GM23338 (cell line): ENCODE measurements around the gene HHIPL1. TPM values are rescaled to one million over a fixed set of nuclear protein-coding genes. Genes with fewer than 3 reads are reported as not detected.

Experiments used
- ATAC-seq: fragments of 200-7000 bp; cut with Tn5 transposase; 3 replicates; pipeline ENCODE4 v1.9.1; 2020
- DNase-seq: peaks from one replicate; pipeline ENCODE4 v3.0.0-alpha.2; 2015; ENCODE audit warnings: low spot score
- H2AFZ ChIP-seq: fragments of 200-600 bp; sonication (generic); 2 replicates; pipeline ENCODE4 v1.8.0; 2016; ENCODE audit warnings: antibody characterized with exemption, mild to moderate bottlenecking, moderate library complexity
- H3F3A ChIP-seq: fragments of 200-600 bp; sonication (generic); replicated peaks from 2 replicates; pipeline ENCODE4 v1.8.0; 2017; ENCODE audit warnings: antibody characterized with exemption, mixed run types, low read depth
- H3K27ac ChIP-seq: fragments of 200-600 bp; sonication (generic); 2 replicates; pipeline ENCODE4 v1.6.1; 2016; ENCODE audit warnings: low read depth
- H3K27me3 ChIP-seq: fragments of 200-600 bp; sonication (generic); 2 replicates; pipeline ENCODE4 v1.8.0; 2016; ENCODE audit warnings: mild to moderate bottlenecking, mixed run types, moderate library complexity; ENCODE audit not compliant: insufficient read depth
- H3K36me3 ChIP-seq: fragments of 200-600 bp; sonication (generic); 2 replicates; pipeline ENCODE4 v1.8.0; 2016; ENCODE audit warnings: mild to moderate bottlenecking; ENCODE audit not compliant: insufficient read depth
- H3K4me1 ChIP-seq: fragments of 200-600 bp; sonication (generic); 2 replicates; pipeline ENCODE4 v1.8.0; 2016; ENCODE audit warnings: mild to moderate bottlenecking, moderate library complexity; ENCODE audit not compliant: insufficient read depth
- H3K4me2 ChIP-seq: fragments of 200-600 bp; sonication (generic); 2 replicates; pipeline ENCODE4 v1.7.1; 2017; ENCODE audit warnings: mixed run types
- H3K4me3 ChIP-seq: fragments of 200-600 bp; sonication (generic); 2 replicates; pipeline ENCODE4 v1.6.1; 2016; ENCODE audit warnings: mixed run types
- H3K79me2 ChIP-seq: fragments of 200-600 bp; sonication (generic); replicated peaks from 2 replicates; pipeline ENCODE4 v1.8.0; 2017; ENCODE audit warnings: mild to moderate bottlenecking; ENCODE audit not compliant: insufficient read depth
- H3K9me2 ChIP-seq: fragments of 200-600 bp; sonication (generic); 2 replicates; pipeline ENCODE4 v1.8.0; 2017; ENCODE audit not compliant: insufficient read depth
- H4K20me1 ChIP-seq: fragments of 200-600 bp; sonication (generic); replicated peaks from 2 replicates; pipeline ENCODE4 v1.8.0; 2017; ENCODE audit warnings: mild to moderate bottlenecking; ENCODE audit not compliant: insufficient read depth
- H3K27ac Mint-ChIP-seq: 2 replicates; pipeline ENCODE4 v1.8.0; 2020; ENCODE audit warnings: inconsistent platforms, mild to moderate bottlenecking, moderate library complexity, mixed read lengths
- H3K27me3 Mint-ChIP-seq: 3 replicates; pipeline ENCODE4 v1.8.0; 2022; ENCODE audit warnings: low read depth, mild to moderate bottlenecking, moderate library complexity, mixed read lengths, inconsistent platforms; ENCODE audit not compliant: insufficient read depth, poor library complexity
- H3K36me3 Mint-ChIP-seq: 3 replicates; pipeline ENCODE4 v1.8.0; 2021; ENCODE audit warnings: low read depth, mild to moderate bottlenecking, inconsistent platforms, moderate library complexity, mixed read lengths
- H3K4me1 Mint-ChIP-seq: 3 replicates; pipeline ENCODE4 v1.8.0; 2020; ENCODE audit warnings: mild to moderate bottlenecking, inconsistent platforms, mixed read lengths
- H3K4me3 Mint-ChIP-seq: 3 replicates; pipeline ENCODE4 v1.8.0; 2021; ENCODE audit warnings: moderate library complexity, mild to moderate bottlenecking, inconsistent platforms, mixed read lengths
- H3K9me3 Mint-ChIP-seq: 3 replicates; pipeline ENCODE4 v1.8.0; 2020; ENCODE audit warnings: moderate library complexity, mild to moderate bottlenecking, inconsistent platforms, mixed read lengths
- CREB1 ChIP-seq: fragments of 250-450 bp; sonication (Bioruptor Pico); IDR thresholded peaks from 2 replicates; pipeline ENCODE4 v1.5.0; 2020; ENCODE audit warnings: low read depth, mild to moderate bottlenecking, moderate library complexity
- EZH2 ChIP-seq: fragments of 200-600 bp; sonication (generic); IDR thresholded peaks from one replicate; pipeline ENCODE4 v1.8.0; 2017; ENCODE audit warnings: antibody characterized with exemption, mild to moderate bottlenecking, low read depth; ENCODE audit not compliant: unreplicated experiment
- EZH2phosphoT487 ChIP-seq: fragments of 200-600 bp; sonication (generic); IDR thresholded peaks from one replicate; pipeline ENCODE4 v1.8.1; 2018; ENCODE audit warnings: antibody characterized with exemption; ENCODE audit not compliant: unreplicated experiment
- JUNB ChIP-seq: IDR thresholded peaks from one replicate; pipeline ENCODE4 v1.6.1; 2016; ENCODE audit warnings: antibody characterized with exemption; ENCODE audit not compliant: unreplicated experiment
- NANOG ChIP-seq: IDR thresholded peaks from 2 replicates; pipeline ENCODE4 v1.6.1; 2016; ENCODE audit warnings: antibody characterized with exemption, borderline replicate concordance
- POLR2AphosphoS5 ChIP-seq: IDR thresholded peaks from 2 replicates; pipeline ENCODE4 v1.6.1; 2016; ENCODE audit warnings: antibody characterized with exemption, low read depth
- STAT1 ChIP-seq: IDR thresholded peaks from one replicate; pipeline ENCODE4 v1.6.1; 2016; ENCODE audit warnings: antibody characterized with exemption; ENCODE audit not compliant: unreplicated experiment
- ZNF331 ChIP-seq: fragments of 250-450 bp; sonication (Bioruptor Pico); IDR thresholded peaks from 2 replicates; pipeline ENCODE4 v1.5.0; 2020; ENCODE audit warnings: low read depth, mild to moderate bottlenecking, moderate library complexity
- polyA plus RNA-seq: library from polyadenylated mRNA; unstranded; fragments of >200 nt; fragmentation: Nextera tagmentation; extraction: Ambion mirVana; gene quantifications from 2 replicates; pipeline ENCODE4 v1.2.1, GENCODE V29; 2016
- total RNA-seq: library from RNA; depleted of rRNA; stranded (reverse); fragments of >200 nt; shearing (Covaris generic); gene quantifications from 2 replicates; pipeline ENCODE4 v1.2.3, GENCODE V29; 2014
- TF ChIP-seq, protein P1 (sequence below): IDR thresholded peaks from 2 replicates; pipeline ENCODE4 v1.6.1; 2016; ENCODE audit warnings: antibody characterized with exemption
- TF ChIP-seq, protein P2 (sequence below), 2 experiments: fragments of 200-600 bp in 1 of 2; sonication (generic) in 1 of 2; conservative IDR thresholded peaks; 2 replicates each; pipeline versions ENCODE4 v1.5.1 to v1.6.1; 2016 to 2017; ENCODE audit warnings: antibody characterized with exemption in 2 of 2, low read depth in 2 of 2, mild to moderate bottlenecking in 2 of 2, moderate library complexity in 1 of 2

The HHIPL1 gene
- total and polyA plus RNA-seq, 2 experiments from 2014 or later, result 1.9 to 2.0 TPM

DNA sequence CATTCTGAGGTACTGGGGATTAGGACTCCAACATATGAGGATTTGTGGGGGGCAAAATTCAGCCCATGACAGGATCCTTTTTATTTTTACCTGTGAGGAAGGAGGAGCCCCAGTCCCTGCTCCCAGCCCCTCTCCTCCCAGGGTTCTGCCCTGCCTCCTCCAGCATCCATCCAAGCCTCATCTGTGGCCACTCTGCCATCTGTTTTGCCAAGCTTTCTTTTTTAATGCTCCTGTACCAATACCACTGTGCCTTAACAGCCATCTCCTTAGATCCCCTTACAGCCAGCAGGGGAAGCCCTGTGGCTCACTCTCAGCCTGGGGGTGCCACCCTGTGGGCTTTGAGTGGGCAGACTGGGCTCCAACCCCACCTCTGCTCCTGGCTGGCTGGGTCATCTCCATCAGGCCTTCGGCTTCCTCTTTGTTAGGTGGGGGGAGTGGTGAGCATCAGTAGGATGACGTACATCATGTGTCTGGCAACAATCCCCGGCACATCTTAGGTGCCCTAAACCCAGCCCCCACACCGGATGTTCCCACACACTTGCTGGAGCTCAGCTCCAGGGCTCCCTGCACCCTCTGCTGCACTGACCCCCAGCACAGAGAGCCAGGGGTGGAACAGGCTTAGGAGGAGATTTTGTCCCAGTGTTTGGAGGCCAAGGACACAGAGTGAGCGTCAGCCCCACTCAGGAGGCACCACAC, 79.4 kb downstream of the HHIPL1 start:
- no peaks in the 10 kb centered on the region for H3K9me3 Mint-ChIP-seq
- ATAC-seq (no peak), DNase-seq (no peak)
- no peak for TF ChIP-seq EZH2phosphoT487
- TF ChIP-seq, protein P1, sequence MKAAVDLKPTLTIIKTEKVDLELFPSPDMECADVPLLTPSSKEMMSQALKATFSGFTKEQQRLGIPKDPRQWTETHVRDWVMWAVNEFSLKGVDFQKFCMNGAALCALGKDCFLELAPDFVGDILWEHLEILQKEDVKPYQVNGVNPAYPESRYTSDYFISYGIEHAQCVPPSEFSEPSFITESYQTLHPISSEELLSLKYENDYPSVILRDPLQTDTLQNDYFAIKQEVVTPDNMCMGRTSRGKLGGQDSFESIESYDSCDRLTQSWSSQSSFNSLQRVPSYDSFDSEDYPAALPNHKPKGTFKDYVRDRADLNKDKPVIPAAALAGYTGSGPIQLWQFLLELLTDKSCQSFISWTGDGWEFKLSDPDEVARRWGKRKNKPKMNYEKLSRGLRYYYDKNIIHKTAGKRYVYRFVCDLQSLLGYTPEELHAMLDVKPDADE, result no peak
- no peaks in the 10 kb centered on the region for H3K79me2 ChIP-seq
- H3K27me3 ChIP-seq, result no peaks in the 10 kb centered on the region
- H3K27ac ChIP-seq, result no peak overlapping the region
- H3K27ac Mint-ChIP-seq, result no peak overlapping the region
- H4K20me1 ChIP-seq, result no peaks in the 10 kb centered on the region
- no peak overlapping the region for H3K4me3 ChIP-seq
- H3K4me1 ChIP-seq, result no peaks in the 10 kb centered on the region
- H3K36me3 ChIP-seq, result no peaks in the 10 kb centered on the region
- no peaks in the 10 kb centered on the region for H3F3A ChIP-seq
- no peak overlapping the region for H2AFZ ChIP-seq
- no peak overlapping the region for H3K4me3 Mint-ChIP-seq
- no peaks in the 10 kb centered on the region for H3K9me2 ChIP-seq
- H3K36me3 Mint-ChIP-seq, result no peaks in the 10 kb centered on the region
- no peak overlapping the region for H3K4me2 ChIP-seq
- H3K4me1 Mint-ChIP-seq, result peaks cover 2% of the 10 kb centered on the region; the same call in 1 of the 3 replicates
- H3K27me3 Mint-ChIP-seq, result peaks cover 14% of the 10 kb centered on the region

DNA sequence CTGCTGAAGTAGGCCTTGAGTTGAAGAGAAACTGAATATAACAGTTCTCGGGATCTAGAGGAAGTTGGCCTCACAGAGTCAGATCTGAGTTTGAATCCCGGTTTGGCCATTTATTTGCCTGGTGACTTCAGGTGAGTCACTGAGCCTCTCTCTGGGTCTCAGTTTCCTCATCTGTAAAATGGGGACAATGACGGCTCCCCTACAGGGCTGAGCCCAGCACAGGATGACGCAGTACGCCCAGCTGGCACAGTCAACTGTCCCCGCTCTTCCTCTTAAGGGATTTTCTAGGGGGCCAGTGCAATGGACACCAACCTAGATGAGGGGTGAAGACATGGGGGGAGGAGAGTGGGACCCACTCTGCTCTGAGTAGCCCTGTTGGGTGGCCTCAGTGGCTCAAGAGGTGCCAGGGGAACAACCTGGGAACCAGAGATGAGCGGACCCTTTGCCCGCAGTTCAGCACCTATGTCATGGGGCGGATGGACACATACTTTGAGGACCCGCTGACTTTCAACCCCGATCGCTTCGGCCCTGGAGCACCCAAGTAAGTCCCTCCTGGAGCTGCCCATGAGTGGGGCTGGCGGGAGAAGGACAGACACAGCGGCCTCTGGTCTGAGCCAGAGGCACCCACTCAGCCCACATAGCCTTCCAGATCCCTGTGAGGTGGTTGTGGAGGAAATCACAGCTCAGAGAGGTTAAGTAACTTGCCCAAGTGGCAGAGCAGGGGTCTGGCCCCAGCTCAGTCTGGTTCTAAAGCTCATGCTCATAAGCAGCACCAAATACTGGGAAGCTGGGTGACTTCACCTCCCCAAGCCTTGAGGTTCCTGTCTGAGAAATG, 80.2 kb downstream of the HHIPL1 start:
- no peak for ATAC-seq
- H3K4me3 ChIP-seq, result no peak overlapping the region
- H3K4me1 Mint-ChIP-seq, result peaks cover 2% of the 10 kb centered on the region; the same call in 2 of the 3 replicates
- H4K20me1 ChIP-seq, result no peaks in the 10 kb centered on the region
- no peak for DNase-seq
- H2AFZ ChIP-seq, result no peak overlapping the region
- TF ChIP-seq POLR2AphosphoS5 (no peak), JUNB (no peak), CREB1 (CRISPR knock-in tag) (no peak)
- H3K9me2 ChIP-seq, result no peaks in the 10 kb centered on the region
- no peak overlapping the region for H3K27ac ChIP-seq
- H3K36me3 ChIP-seq, result no peaks in the 10 kb centered on the region
- H3K4me1 ChIP-seq, result no peaks in the 10 kb centered on the region
- H3F3A ChIP-seq, result no peaks in the 10 kb centered on the region
- no peaks in the 10 kb centered on the region for H3K9me3 Mint-ChIP-seq
- peaks cover 13% of the 10 kb centered on the region for H3K27me3 Mint-ChIP-seq
- no peaks in the 10 kb centered on the region for H3K27me3 ChIP-seq
- no peak overlapping the region for H3K4me3 Mint-ChIP-seq
- H3K27ac Mint-ChIP-seq, result no peak overlapping the region
- no peak overlapping the region for H3K4me2 ChIP-seq
- H3K36me3 Mint-ChIP-seq, result no peaks in the 10 kb centered on the region
- no peaks in the 10 kb centered on the region for H3K79me2 ChIP-seq

DNA sequence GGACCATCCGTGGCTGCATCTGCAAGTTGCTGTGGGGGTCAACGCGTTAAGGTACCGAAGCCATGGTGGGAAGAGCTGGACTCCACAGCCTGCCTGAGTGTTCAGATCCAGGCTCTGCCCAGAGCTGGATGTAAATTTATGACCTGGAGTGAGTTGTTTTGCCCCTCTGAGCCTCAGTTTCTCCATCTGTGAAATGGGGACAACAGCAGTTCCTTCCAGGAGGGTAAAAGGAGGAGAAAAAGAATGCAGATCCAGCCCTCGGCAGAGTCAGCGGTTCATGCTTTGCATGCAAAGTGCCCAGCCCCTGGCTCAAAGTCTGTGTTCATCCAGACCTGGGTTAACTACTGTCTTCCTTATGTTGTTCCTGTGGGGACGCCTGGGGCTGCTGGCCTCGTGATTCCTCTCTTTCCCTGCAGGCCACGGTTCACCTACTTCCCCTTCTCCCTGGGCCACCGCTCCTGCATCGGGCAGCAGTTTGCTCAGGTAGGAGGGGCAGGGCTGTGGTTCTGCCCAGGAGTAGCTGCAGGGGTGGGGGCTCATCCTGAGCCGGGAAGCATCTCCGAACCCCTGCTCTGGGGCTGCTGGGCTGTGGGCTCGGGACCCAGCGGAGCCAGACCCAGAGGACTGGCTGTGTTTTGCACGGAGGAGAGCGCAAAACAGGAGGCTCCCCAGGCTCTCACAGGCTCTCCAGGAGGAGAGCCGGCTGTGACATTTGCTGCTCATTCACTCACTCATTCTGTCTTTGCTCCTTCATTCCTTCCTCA, 81.0 kb downstream of the HHIPL1 start:
- no peak overlapping the region for H3K4me3 ChIP-seq
- H3K27ac ChIP-seq, result no peak overlapping the region
- H3K9me3 Mint-ChIP-seq, result no peaks in the 10 kb centered on the region
- no peak overlapping the region for H2AFZ ChIP-seq
- ATAC-seq (peak; percentile 10), DNase-seq (no peak)
- no peaks in the 10 kb centered on the region for H4K20me1 ChIP-seq
- H3K79me2 ChIP-seq, result no peaks in the 10 kb centered on the region
- 0 out of 2 replicates have a peak, but pooled peaks cover 4% of the 10 kb centered on the region for H3F3A ChIP-seq
- no peaks in the 10 kb centered on the region for H3K36me3 Mint-ChIP-seq
- peaks cover 13% of the 10 kb centered on the region for H3K27me3 Mint-ChIP-seq
- H3K27me3 ChIP-seq, result no peaks in the 10 kb centered on the region
- H3K4me1 ChIP-seq, result peaks cover 4% of the 10 kb centered on the region
- no peak overlapping the region for H3K27ac Mint-ChIP-seq
- no peak overlapping the region for H3K4me3 Mint-ChIP-seq
- no peaks in the 10 kb centered on the region for H3K9me2 ChIP-seq
- H3K4me1 Mint-ChIP-seq, result peaks cover 2% of the 10 kb centered on the region; the same call in 2 of the 3 replicates
- no peaks in the 10 kb centered on the region for H3K36me3 ChIP-seq
- H3K4me2 ChIP-seq, result no peak overlapping the region; the same call in 1 of the 2 replicates
- no peak for TF ChIP-seq ZNF331 (CRISPR knock-in tag)
- TF ChIP-seq, protein P1, result no peak
- no peak for TF ChIP-seq JUNB
- TF ChIP-seq CREB1 (CRISPR knock-in tag), result no peak
- TF ChIP-seq NANOG, result no peak
- TF ChIP-seq, protein P2, sequence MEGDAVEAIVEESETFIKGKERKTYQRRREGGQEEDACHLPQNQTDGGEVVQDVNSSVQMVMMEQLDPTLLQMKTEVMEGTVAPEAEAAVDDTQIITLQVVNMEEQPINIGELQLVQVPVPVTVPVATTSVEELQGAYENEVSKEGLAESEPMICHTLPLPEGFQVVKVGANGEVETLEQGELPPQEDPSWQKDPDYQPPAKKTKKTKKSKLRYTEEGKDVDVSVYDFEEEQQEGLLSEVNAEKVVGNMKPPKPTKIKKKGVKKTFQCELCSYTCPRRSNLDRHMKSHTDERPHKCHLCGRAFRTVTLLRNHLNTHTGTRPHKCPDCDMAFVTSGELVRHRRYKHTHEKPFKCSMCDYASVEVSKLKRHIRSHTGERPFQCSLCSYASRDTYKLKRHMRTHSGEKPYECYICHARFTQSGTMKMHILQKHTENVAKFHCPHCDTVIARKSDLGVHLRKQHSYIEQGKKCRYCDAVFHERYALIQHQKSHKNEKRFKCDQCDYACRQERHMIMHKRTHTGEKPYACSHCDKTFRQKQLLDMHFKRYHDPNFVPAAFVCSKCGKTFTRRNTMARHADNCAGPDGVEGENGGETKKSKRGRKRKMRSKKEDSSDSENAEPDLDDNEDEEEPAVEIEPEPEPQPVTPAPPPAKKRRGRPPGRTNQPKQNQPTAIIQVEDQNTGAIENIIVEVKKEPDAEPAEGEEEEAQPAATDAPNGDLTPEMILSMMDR (conservative IDR thresholded peaks at IDR 0.05; ENCODE audit: low read depth in 2 of 2), result no peak
- no peak for TF ChIP-seq EZH2
- no peak for TF ChIP-seq STAT1
